HEK293T (cell line): ENCODE measurements around the gene ZACN.

ENCODE experiments used
- CTCF ChIA-PET: fragments of 350-600 bp; formaldehyde crosslinking; extraction: SDS; loops from one replicate; lab custom pipeline; 2021; ENCODE audit warnings: antibody characterized with exemption, inconsistent platforms; lab: Yijun Ruan, JAX
- POLR2A ChIA-PET: fragments of 350-600 bp; formaldehyde crosslinking; extraction: SDS; loops from one replicate; lab custom pipeline; 2020; ENCODE audit warnings: antibody characterized with exemption, inconsistent platforms; lab: Yijun Ruan, JAX
- DNase-seq: peaks from one replicate; pipeline ENCODE4 v3.0.0; 2012; ENCODE audit warnings: mixed read lengths; ENCODE audit errors: extremely low spot score
- ARNT ChIP-seq: fragments of 450-650 bp; IDR thresholded peaks from 2 replicates; pipeline ENCODE4 v1.6.1; 2017; ENCODE audit warnings: mild to moderate bottlenecking
- BHLHE40 ChIP-seq: fragments of 450-650 bp; IDR thresholded peaks from 2 replicates; pipeline ENCODE4 v1.6.1; 2016; ENCODE audit warnings: mild to moderate bottlenecking, moderate library complexity, borderline replicate concordance
- CTBP1 ChIP-seq: fragments of 450-650 bp; IDR thresholded peaks from 2 replicates; pipeline ENCODE4 v1.6.1; 2016; ENCODE audit warnings: borderline replicate concordance
- ELF4 ChIP-seq: fragments of 450-650 bp; IDR thresholded peaks from 2 replicates; pipeline ENCODE4 v1.6.1; 2017; ENCODE audit warnings: antibody characterized with exemption
- FOXA1 ChIP-seq: fragments of 450-650 bp; IDR thresholded peaks from 2 replicates; pipeline ENCODE4 v1.6.1; 2016; ENCODE audit warnings: mild to moderate bottlenecking
- FOXK2 ChIP-seq: fragments of 450-650 bp; IDR thresholded peaks from 2 replicates; pipeline ENCODE4 v1.6.1; 2016; ENCODE audit warnings: mild to moderate bottlenecking
- FOXM1 ChIP-seq: fragments of 450-650 bp; IDR thresholded peaks from 2 replicates; pipeline ENCODE4 v1.6.1; 2017; ENCODE audit warnings: mild to moderate bottlenecking, borderline replicate concordance
- HDGF ChIP-seq: fragments of 450-650 bp; IDR thresholded peaks from 2 replicates; pipeline ENCODE4 v1.6.1; 2017; ENCODE audit warnings: antibody characterized with exemption, borderline replicate concordance
- L3MBTL2 ChIP-seq: fragments of 450-650 bp; conservative IDR thresholded peaks from 2 replicates; pipeline ENCODE4 v1.6.1; 2016; ENCODE audit warnings: mild to moderate bottlenecking
- LEF1 ChIP-seq: fragments of 450-650 bp; IDR thresholded peaks from 2 replicates; pipeline ENCODE4 v1.6.1; 2017; ENCODE audit warnings: mild to moderate bottlenecking, borderline replicate concordance
- NFRKB ChIP-seq: fragments of 450-650 bp; IDR thresholded peaks from 2 replicates; pipeline ENCODE4 v1.6.1; 2016; ENCODE audit warnings: mild to moderate bottlenecking, moderate library complexity
- SP1 ChIP-seq: fragments of 450-650 bp; IDR thresholded peaks from 2 replicates; pipeline ENCODE4 v1.6.1; 2017
- SUZ12 ChIP-seq: fragments of 450-650 bp; IDR thresholded peaks from 2 replicates; pipeline ENCODE4 v1.6.1; 2016; ENCODE audit warnings: mild to moderate bottlenecking
- TARDBP ChIP-seq: fragments of 450-650 bp; IDR thresholded peaks from 2 replicates; pipeline ENCODE4 v1.6.1; 2016
- ZNF384 ChIP-seq: fragments of 450-650 bp; IDR thresholded peaks from 2 replicates; pipeline ENCODE4 v1.6.1; 2016
- TF ChIP-seq, protein P1 (sequence below): fragments of 450-650 bp; IDR thresholded peaks from 2 replicates; pipeline ENCODE4 v1.6.1; 2016

The ZACN gene

GRCh38 chr17:76083536-76084182, 4.7 kb downstream of the ZACN start:
- ChIA-PET CTCF (no interaction called here), POLR2A (interaction anchor here (1.0 kb wide), 1 partner anchor 11 kb away, joined by 6 read pairs; the partner anchor contains the start of gene SRP68)
- no peak for TF ChIP-seq LEF1
- no peak for TF ChIP-seq NFRKB
- TF ChIP-seq ELF4, result no peak
- no peak for TF ChIP-seq ZNF384
- TF ChIP-seq FOXA1, result no peak
- TF ChIP-seq CTBP1, result no peak
- TF ChIP-seq L3MBTL2, result no peak
- no peak for TF ChIP-seq TARDBP
- no peak for DNase-seq

DNA sequence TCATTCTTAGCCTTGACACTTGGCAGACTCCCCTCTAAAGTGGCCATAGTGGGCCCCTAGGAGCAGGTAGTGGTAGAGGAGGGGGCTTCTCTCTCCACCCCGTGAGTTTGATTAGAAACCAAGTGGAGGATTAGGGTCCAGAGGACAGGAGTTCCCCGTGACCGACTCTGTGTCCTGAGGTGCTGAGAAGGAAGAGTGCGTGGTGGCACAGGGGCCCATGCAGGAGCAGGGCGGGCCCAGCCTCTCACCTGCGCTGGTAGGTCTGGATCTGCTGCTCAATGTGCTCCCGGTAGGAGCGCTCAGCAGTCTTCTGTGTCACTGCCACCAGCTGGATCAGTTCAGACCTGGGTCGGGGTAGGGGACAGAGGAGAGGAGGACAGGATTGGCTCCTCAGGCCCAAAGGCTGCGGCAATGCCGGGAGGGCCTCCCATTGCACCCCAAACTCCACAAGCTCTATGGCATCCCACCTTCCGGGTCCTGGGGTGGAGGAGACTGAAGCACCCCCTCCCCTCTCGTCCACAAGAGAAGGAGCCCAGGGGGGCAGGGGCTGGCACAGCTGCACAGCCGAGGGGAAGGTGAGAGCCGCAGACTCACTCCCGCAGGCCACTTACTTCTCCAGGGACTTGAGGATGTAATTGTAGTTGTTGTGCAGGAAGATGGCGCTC, 6.2 kb downstream of the ZACN start:
- POLR2A ChIA-PET, result interaction anchor here (1.6 kb wide), 1 partner anchor 10 kb away, joined by 3 read pairs; no protein-coding TSS in a partner anchor
- DNase-seq, result no peak
- TF ChIP-seq ZNF384 (no peak), NFRKB (no peak), L3MBTL2 (no peak)
- CTCF ChIA-PET, result no interaction called here

DNA sequence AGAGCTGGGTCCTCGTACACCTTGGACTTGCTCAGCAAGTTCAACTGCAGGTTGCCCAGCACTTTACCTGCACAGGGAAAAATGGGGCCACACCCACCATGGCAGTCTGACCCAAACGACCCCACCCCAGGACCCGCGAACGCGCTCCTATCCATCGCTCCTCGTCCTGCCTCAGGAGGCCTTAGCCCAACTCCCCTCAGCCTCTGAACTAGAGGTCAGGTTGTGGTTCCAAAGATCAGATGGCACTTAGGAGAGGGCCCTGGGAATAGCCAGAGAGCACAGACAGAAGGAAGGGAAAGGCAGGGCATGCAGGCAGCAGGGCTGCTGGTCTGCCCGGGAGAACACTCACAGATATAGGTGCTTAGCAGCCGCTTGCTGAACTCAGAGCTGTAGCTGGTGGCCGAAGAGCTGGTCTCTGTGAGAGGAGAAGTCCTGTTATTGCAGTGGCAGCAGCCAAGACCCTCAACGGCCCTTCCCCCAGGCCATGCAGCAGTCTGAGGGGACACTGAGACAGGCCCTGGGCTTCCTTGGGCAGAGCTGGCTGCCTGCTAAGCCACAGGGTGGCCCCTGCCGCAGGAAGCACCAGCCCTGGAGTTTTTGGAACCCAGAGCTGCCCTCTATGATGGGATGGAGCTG, 6.9 kb downstream of the ZACN start:
- CTCF ChIA-PET, result no interaction called here
- TF ChIP-seq ARNT (no peak), SP1 (no peak), BHLHE40 (no peak), ZNF384 (no peak), TARDBP (no peak), HDGF (no peak), NFRKB (no peak), ELF4 (no peak), CTBP1 (no peak), LEF1 (no peak), FOXK2 (no peak), FOXA1 (no peak), L3MBTL2 (no peak), SUZ12 (no peak), FOXM1 (no peak)
- TF ChIP-seq, protein P1, sequence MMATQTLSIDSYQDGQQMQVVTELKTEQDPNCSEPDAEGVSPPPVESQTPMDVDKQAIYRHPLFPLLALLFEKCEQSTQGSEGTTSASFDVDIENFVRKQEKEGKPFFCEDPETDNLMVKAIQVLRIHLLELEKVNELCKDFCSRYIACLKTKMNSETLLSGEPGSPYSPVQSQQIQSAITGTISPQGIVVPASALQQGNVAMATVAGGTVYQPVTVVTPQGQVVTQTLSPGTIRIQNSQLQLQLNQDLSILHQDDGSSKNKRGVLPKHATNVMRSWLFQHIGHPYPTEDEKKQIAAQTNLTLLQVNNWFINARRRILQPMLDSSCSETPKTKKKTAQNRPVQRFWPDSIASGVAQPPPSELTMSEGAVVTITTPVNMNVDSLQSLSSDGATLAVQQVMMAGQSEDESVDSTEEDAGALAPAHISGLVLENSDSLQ, result no peak
- no peak for DNase-seq
- POLR2A ChIA-PET, result interaction anchor here (0.7 to 1.6 kb wide), 2 partner anchors 10 to 17 kb away, joined by 3 to 4 read pairs; partner anchors contain the start of gene EXOC7

GRCh38 chr17:76086384-76086783, 7.4 kb downstream of the ZACN start:
- ChIA-PET CTCF (no interaction called here), POLR2A (interaction anchor here (0.7 to 1.6 kb wide), 2 partner anchors 9 to 17 kb away, joined by 3 to 4 read pairs; partner anchors contain the start of gene EXOC7)
- TF ChIP-seq NFRKB (no peak), CTBP1 (no peak), FOXK2 (no peak), HDGF (no peak)
- DNase-seq, result no peak

- ChIA-PET POLR2A (no interaction called here), CTCF (no interaction called here)
- no peak for DNase-seq
- TF ChIP-seq NFRKB, result no peak
- TF ChIP-seq BHLHE40, result no peak
- no peak for TF ChIP-seq LEF1
- no peak for TF ChIP-seq FOXM1
- TF ChIP-seq TARDBP, result no peak
- TF ChIP-seq SUZ12, result no peak
- TF ChIP-seq ARNT, result no peak
Measured at GRCh38 chr17:76087531-76087930, 8.5 kb downstream of the ZACN start.

- CTCF ChIA-PET, result no interaction called here
- TF ChIP-seq ELF4 (no peak), NFRKB (no peak), LEF1 (no peak), HDGF (no peak), TARDBP (no peak), BHLHE40 (no peak), SP1 (no peak), FOXK2 (no peak), SUZ12 (no peak), L3MBTL2 (no peak), FOXA1 (no peak), ARNT (no peak), FOXM1 (no peak)
- TF ChIP-seq, protein P1, result no peak
- no peak for DNase-seq
- POLR2A ChIA-PET, result no interaction called here
Measured at GRCh38 chr17:76088041-76088867, 9.3 kb downstream of the ZACN start.
